IPS-18c (cell line): ENCODE data around the gene SLC39A9.
"Not testable (repeated sequence)": the region's sequence is repeated elsewhere in the genome, so short reads cannot be mapped to it uniquely, and the experiment has no call there.

Experiments
- H3K4me3 ChIP-seq: 2 replicates; pipeline ENCODE4 v1.7.0; 2013; ENCODE audit warnings: low read depth, mild to moderate bottlenecking, low read length, moderate library complexity; ENCODE audit not compliant: insufficient read depth
- H3K9me3 ChIP-seq: one replicate; pipeline ENCODE4 v1.6.1; 2013; ENCODE audit warnings: mild to moderate bottlenecking, low read length, moderate library complexity; ENCODE audit not compliant: control insufficient read depth, insufficient read depth

The SLC39A9 gene

DNA sequence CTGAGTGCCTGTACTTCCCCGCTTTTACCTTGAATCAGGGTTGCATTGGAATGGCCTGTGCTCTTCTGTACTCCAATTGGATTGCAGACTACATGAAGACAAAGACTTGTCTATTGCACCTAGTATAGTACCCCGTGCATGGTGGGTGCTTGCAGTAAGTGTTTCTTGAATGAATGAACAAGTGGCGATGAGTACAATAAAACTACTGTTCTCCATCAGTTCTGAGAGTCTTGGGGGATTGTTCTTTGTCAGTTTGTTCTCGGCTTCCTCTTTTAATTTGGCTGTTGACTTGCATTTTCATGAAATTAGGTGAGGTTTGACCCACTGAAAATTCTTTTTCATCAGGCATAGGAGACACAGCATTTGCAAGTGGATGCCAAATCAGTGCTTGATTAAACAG is 34.5 kb upstream of the SLC39A9 start:
- no peak overlapping the region for H3K4me3 ChIP-seq
- no peaks in the 10 kb centered on the region for H3K9me3 ChIP-seq

DNA sequence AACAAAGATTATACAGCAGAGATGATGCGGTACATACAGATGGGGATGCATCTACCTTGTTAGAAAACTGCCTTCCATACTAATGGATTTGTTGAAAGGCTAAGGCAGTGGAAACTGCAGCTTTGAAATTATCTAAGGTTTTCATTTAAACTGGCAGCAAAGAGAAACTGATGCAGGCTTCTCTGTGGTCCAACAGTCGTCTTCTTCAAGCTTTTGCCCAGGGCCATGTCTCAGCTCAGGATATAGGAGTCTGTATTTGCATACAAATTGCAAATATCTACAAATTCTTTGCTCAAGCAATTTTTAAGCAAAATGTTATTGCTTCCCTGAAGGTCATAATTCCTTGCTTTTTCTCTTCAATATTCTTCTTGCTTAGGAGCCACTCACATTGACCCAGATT is 34.1 kb upstream of the SLC39A9 start:
- no peak overlapping the region for H3K4me3 ChIP-seq

DNA sequence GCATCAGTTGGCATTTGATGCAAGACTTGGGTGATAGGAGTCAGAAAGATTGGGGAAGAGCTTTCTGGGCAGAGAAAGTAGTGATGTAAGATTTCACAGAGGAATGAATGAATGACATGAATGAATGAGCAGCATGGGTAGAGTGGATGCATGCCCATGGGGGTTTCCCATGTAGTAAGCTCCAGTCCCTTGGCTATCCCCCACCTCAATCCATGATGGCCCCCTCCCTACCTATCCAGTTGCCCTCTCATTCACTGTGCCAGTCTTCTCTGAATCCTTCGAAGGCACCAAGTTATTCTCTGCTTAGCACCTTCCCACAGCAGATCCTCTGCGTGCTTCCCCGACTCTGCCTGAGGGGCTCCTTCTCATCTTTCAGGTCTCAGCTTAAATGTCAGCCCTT is 32.4 kb upstream of the SLC39A9 start:
- Histone ChIP-seq H3K4me3 (no peak overlapping the region), H3K9me3 (no peaks in the 10 kb centered on the region)

More for the DNA sequence above, 34.1 kb upstream of the SLC39A9 start:
- no peaks in the 10 kb centered on the region for H3K9me3 ChIP-seq

DNA sequence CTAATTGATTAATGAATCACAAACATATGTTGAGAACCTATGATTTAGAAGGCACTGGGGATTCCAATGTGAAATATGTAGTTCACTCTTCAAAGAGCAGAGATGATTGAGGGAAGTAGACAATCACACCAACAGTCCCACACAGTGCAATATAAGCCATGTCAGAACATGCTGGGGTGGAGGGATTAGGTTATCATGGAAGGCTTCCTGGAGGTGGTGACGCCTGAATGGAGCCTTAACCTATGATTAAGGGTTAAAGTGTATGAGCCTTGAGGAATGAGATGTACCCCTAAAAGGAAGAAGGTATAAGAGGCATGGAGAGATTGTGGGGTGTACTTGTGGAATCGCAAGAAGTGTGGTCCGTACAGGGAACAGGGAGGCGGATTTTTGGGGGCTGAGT is 31.7 kb upstream of the SLC39A9 start:
- Histone ChIP-seq H3K4me3 (no peak overlapping the region), H3K9me3 (no peaks in the 10 kb centered on the region)

DNA sequence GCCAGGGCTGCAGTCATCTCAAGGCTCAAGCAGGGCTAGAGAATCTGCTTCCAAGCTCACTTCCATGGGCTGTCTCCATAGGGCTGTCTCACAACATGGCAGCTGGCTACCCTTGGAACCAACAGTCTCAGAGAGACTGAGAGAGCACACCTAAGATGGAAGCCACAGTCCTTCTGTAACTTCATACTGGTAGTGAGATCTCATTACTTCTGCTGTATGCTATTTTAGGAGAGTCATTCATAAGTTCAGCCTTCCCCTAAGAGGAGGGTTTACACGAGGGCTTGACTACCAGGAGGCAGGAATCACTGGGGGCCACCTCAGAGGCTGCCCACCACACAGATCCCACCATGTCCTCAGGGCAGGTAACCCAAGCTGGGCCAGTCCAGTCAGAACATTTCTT is 30.1 kb upstream of the SLC39A9 start:
- no peaks in the 10 kb centered on the region for H3K9me3 ChIP-seq

DNA sequence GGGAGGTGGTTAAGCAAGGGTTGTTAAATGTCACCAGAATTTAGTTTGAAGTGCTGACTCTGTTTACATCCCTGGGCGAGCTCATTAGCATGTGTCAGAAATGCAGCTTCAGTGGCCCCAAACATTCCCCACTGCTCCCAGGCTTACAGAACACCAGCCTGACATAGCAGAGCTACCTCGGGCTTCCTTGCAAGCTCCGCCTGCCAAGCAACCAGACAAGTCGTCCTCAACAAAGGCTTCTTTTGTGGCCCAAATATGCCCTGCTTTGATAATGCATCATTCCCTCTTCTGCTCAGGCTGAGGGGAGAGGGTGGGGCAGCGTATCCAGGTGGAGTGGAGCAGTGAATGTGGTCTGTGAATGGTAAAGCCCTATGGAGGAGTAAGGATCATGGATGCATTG is 28.4 kb upstream of the SLC39A9 start:
- no peaks in the 10 kb centered on the region for H3K9me3 ChIP-seq
- H3K4me3 ChIP-seq, result no peak overlapping the region

More for the DNA sequence above, 30.1 kb upstream of the SLC39A9 start:
- H3K4me3 ChIP-seq, result no peak overlapping the region

DNA sequence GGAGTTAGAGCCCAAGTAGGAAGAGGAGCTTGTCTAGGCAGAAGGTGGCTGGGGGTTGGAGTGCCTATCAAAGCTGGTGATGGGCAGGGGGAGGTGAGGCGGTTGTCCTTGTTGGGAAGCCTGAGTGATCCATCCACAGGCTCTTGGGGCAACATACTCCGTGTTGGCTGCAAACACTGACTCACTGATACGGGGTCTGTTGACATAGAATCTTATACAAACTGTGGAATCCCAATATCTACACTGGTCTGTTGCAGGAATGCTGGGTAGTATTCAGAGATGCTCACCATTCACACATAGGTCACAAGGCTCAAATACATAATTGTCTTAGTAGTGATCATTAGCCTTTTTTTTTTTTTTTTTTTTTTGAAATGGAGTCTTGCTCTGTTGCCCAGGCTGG is 26.3 kb upstream of the SLC39A9 start:
- H3K4me3 ChIP-seq, result no peak overlapping the region
- H3K9me3 ChIP-seq, result no peaks in the 10 kb centered on the region

DNA sequence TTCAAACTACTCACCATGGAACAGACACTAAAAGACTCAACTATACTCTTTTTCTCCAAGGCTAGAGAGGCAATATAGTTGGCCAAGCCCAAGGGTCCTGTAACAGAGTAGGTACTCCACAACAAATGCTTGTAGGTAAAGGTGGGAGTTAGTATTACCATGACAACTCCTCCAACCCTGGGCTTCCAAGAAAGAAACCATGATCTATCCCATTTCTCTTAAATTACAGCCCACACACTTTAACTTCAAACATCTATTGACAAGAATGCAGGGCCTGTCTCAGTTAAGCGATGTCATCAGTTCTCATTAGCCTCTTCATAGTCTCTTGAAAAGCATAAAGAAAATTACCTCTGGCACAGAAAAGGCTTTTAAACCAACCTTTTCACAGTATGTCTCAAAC is 25.4 kb upstream of the SLC39A9 start:
- Histone ChIP-seq H3K9me3 (no peaks in the 10 kb centered on the region), H3K4me3 (no peak overlapping the region)

DNA sequence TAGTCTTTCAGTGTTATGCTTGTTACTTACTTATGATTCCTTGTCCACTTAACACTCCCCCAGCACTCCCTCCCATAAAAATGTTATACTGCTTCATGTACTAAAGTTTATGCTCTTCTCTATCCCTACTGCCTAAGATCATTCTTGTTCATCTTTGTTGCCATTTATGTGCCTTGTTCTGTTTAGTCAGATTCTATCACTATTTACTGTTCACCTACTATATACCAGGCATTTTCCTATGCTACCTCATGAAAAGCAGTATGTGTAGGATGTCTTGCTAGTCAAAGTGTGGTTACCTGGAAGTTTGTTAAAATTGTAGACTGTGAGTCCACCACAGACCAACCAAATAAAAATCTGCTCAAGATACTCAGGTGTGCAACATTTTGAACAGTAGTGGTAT is 24.3 kb upstream of the SLC39A9 start:
- Histone ChIP-seq H3K9me3 (no peaks in the 10 kb centered on the region), H3K4me3 (no peak overlapping the region)

DNA sequence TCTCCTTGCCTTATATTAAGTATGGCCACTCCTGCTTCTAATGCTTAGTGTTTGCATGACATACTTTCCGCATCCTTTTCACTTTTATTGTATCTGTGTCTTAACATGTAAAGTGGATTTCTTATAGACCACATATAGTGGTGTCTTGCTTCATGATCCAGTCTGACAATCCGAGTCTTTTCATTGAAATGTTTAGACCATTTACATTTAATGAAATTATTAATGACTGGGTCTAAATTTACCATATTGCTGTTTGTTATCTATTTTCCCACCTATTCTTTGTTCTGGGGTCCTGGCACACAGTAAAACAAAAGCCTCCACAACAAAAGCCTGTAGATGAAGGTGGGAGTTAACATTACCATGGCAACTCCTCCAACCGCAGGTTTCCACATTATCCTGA is 23.3 kb upstream of the SLC39A9 start:
- no peaks in the 10 kb centered on the region for H3K9me3 ChIP-seq
- no peak overlapping the region for H3K4me3 ChIP-seq

DNA sequence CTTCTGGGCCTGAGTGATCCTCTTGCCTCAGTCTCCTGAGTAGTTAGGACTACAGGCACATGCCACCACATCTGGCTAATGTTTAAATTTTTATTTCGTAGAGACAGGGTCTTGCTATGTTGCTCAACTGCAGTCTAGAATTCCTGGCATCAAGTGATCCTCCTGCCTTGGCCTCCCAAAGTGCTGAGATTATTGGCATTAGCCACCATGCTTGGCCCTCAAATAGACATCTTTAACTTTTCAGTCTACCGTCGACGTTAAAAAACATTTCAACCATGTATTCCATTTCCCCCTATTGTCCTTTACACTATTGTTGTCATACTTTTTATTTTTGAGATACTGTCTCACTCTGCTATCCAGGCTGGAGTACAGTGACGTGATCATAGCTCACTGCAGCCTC is 22.8 kb upstream of the SLC39A9 start:
- H3K9me3 ChIP-seq, result no peaks in the 10 kb centered on the region
- no peak overlapping the region for H3K4me3 ChIP-seq

DNA sequence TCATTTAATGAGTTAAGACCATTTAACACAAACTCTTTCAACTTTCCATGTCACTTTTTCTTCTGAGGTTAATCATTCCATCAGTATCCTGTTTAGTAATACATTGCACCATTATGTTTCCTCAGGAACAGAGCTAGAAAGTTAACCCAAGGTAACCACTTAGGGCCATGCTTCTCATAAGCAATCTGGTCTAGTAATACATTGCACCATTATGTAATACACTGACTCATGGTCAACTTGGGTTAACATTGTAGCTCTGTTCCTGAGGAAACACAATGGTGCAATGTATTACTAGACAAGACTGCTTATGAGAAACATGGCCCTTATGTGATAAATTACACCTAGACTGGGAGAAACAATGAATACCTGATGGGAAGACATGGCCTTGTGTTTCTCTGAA is 22.1 kb upstream of the SLC39A9 start:
- Histone ChIP-seq H3K9me3 (no peaks in the 10 kb centered on the region), H3K4me3 (no peak overlapping the region)

DNA sequence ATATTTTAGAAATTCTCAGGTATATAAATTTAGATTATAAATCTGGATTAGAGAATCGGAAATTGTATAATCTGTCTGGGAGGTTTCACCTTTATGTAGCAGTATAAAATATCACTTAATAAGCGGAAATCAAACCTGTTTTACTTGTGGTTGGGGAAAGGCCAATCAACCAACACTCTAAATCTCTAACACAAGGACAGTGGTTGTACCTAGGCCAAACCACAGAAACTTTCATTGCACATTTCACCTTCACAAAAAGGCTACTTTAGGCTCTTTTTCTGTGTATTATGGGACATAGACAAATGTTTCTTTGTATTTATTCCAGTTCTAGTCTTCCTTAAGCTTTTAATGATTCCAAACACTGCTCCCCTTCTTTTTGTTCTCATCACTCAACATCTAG is 20.2 kb upstream of the SLC39A9 start:
- H3K9me3 ChIP-seq, result no peaks in the 10 kb centered on the region
- H3K4me3 ChIP-seq, result no peak overlapping the region

DNA sequence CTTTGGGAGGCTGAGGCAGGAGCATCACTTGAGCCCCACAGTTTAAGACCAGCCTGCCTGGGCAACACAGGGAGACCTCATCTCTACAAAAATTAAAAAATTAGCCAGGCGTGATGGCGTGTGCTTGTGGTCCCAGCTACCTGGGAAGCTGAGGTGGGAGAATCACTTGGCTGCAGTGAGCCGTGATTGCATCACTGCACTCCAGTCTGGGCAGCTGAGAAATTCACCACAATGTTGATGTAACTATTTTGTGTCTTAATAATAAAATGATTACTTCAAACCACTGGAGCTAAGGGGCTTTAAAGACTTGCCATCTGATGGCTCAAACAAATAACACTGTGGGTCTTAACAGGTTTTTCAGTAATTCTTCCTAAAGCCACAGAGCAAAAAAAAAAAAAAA is 11.2 kb upstream of the SLC39A9 start:
- no peaks in the 10 kb centered on the region for H3K9me3 ChIP-seq
- no peak overlapping the region for H3K4me3 ChIP-seq

DNA sequence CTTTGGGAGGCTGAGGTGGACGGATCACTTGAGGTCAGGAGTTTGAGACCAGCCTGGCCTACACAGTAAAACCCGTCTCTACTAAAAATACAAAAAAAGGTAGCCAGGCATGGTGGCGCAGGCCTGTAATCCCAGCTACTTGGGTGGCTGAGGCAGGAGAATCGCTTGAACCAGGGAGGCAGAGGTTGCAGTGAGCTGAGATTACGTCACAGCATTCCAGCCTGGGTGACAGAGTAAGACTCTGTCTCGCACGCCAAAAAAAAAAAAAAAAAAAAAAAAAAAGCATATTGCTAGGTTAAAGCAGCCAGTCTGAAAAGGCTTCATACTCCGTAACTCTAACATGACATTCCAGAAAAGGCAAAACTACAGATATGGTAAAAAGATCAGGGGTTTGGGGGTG is 7.1 kb upstream of the SLC39A9 start:
- H3K9me3 ChIP-seq, result not testable (repeated sequence)

DNA sequence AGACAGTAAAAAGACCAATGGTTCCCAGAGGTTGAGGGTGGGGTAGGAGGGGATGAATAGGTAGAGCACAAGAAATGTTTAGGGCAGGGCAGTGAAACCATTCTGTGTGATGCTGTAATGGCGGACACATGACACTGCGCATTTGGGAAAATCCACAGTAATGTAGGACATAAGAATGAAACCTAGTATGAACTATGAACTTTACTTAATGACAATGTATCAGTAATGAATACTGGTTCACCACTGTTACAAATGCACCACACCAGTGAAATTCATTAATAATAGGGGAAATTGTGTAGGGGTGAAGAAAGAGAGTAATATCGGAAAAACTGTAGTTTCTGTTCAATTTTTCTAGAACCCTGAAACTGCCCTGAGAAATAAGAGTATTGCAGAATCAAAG is 6.0 kb upstream of the SLC39A9 start:
- Histone ChIP-seq H3K4me3 (no peak overlapping the region), H3K9me3 (no peaks in the 10 kb centered on the region)

More for the DNA sequence above, 7.1 kb upstream of the SLC39A9 start:
- H3K4me3 ChIP-seq, result not testable (repeated sequence)

DNA sequence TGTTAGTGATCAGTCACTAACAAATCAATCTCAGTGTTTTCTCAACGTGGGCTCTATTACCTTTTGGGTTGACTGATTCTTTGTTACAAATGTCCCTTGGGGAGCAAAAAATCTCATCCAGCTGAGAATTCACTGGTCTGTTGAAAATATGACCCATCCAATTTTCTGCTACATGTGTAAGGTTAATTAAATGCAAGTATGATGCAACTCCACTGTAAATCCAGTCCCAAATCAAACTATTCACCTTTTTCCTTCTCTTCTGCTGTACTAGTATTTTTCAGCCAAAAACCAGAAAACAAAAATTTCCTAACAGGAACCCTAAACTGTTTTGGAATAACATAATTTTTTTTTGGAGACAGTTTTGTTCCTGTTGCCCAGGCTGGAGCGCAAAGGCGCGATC is 2.6 kb upstream of the SLC39A9 start:
- no peaks in the 10 kb centered on the region for H3K9me3 ChIP-seq

DNA sequence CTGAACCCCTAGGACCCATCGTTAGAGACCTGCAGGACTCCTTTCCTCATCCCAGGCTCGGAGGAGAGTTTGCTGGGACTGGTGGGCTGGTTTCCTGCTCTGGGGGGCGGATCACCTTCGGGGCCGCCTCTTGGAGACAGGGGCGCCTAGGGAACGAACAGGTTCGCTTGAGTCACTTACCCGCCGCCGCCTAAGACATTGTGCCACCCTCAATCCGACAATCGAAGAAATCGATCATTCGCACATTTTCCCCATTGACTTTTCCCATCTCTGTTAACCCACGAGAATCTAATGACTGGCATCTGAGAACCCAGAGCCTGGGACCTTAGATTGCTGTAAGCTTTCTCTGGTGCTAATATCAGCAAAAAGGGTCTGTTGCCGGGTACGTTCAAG is 322 bp downstream of the SLC39A9 start:
- H3K9me3 ChIP-seq, result no peaks in the 10 kb centered on the region
- peak overlapping the region; percentile 76 for H3K4me3 ChIP-seq

More for the DNA sequence above, 2.6 kb upstream of the SLC39A9 start:
- H3K4me3 ChIP-seq, result no peak overlapping the region

DNA sequence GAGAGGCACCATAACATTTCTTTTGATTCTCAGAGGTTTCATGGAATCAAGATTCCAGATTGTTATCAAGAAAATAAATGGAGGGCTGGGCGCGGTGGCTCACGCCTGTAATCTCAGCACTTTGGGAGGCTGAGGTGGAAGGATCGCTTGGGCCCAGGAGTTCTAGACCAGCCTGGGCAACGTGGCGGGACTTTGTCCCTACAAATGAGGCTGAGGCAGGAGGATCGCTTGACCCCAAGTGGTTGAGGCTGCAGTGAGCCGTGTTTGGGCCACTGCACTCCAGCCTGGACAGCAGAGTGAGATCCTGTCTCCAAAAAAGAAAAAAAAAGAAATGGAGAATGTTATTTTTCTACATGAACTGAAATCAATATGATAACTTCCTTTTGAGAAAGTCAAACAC is 1.3 kb downstream of the SLC39A9 start:
- Histone ChIP-seq H3K9me3 (no peaks in the 10 kb centered on the region), H3K4me3 (peak overlapping the region; percentile 76; the same call in 1 of the 2 replicates)

DNA sequence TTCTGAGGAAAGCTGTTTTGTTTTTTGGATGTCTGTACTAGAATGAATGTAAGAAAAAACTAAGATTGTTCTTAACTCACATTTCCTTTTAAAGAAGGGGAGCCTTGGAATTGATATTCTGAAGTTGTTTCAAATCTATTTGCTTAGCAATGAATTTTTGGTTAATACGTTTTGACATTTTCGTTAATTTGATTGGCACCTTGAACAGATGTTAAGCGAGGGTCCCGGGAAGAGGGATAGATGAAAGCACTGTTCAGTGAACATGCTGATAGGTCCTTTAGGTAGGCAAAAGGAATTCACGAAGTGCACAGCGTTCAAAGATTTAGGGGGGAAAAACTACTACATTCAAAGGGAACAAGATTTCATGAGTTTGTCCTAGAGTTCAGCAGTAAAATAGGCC is 1.7 kb downstream of the SLC39A9 start:
- no peak overlapping the region for H3K4me3 ChIP-seq
- no peaks in the 10 kb centered on the region for H3K9me3 ChIP-seq
